ENCODE data around the gene ANKRD28.
"Not testable (repeated sequence)": the region's sequence is repeated elsewhere in the genome, so short reads cannot be mapped to it uniquely, and the experiment has no call there.

ANKRD28 gene

GRCh38 chr3:15755181-15755580 is 42.6 kb downstream of the ANKRD28 start:
- Histone ChIP-seq H3K27ac (ENCODE audit: low read depth, low read length) (no peak overlapping the region), H3K4me2 (ENCODE audit: low read length) (no peak overlapping the region), H3K79me2 (ENCODE audit: control insufficient read depth, insufficient read depth, low read length) (no peaks in the 10 kb centered on the region), H2BK120ac (ENCODE audit: low read depth, low read length) (no peak overlapping the region), H3K4me1 (ENCODE audit: control insufficient read depth, low read depth, low read length) (no peaks in the 10 kb centered on the region), H3K36me3 (ENCODE audit: control insufficient read depth, insufficient read depth, low read length) (no peaks in the 10 kb centered on the region), H4K8ac (ENCODE audit: low read depth, low read length) (no peak overlapping the region), H3K4me3 (ENCODE audit: low read length) (no peak overlapping the region), H3K56ac (ENCODE audit: low read length) (no peak overlapping the region), H3K4ac (ENCODE audit: low read depth, low read length) (no peak overlapping the region), H2BK5ac (ENCODE audit: low read length) (no peak overlapping the region), H3K9ac (ENCODE audit: low read length) (no peak overlapping the region), H3K79me1 (ENCODE audit: low read length) (no peaks in the 10 kb centered on the region), H3K18ac (ENCODE audit: low read length) (no peak overlapping the region), H3K27me3 (ENCODE audit: insufficient read depth, low read length, poor library complexity) (no peaks in the 10 kb centered on the region), H4K5ac (ENCODE audit: low read length) (no peak overlapping the region), H2BK15ac (replicated peaks; ENCODE audit: low read depth) (no peak overlapping the region), H3K23ac (ENCODE audit: low read length) (no peak overlapping the region), H2AK5ac (ENCODE audit: low read length) (no peak overlapping the region)
- DNase-seq = no peak
- WGBS (ENCODE audit: extremely low coverage, insufficient coverage, low lambda C conversion rate) = no CpG with 5 or more reads among the region's 1 CpG

GRCh38 chr3:15754047-15754446 is 43.7 kb downstream of the ANKRD28 start:
- WGBS (ENCODE audit: extremely low coverage, insufficient coverage, low lambda C conversion rate) = no CpG with 5 or more reads among the region's 2 CpGs
- no peak overlapping the region for H4K5ac ChIP-seq (ENCODE audit: low read length)
- no peak overlapping the region for H3K9ac ChIP-seq (ENCODE audit: low read length)
- no peak overlapping the region for H3K4ac ChIP-seq (ENCODE audit: low read depth, low read length)
- no peak overlapping the region for H2AK5ac ChIP-seq (ENCODE audit: low read length)
- no peak for DNase-seq
- H3K79me2 ChIP-seq (ENCODE audit: control insufficient read depth, insufficient read depth, low read length) = no peaks in the 10 kb centered on the region
- H3K36me3 ChIP-seq (ENCODE audit: control insufficient read depth, insufficient read depth, low read length) = no peaks in the 10 kb centered on the region
- H3K79me1 ChIP-seq (ENCODE audit: low read length) = no peaks in the 10 kb centered on the region
- H3K23ac ChIP-seq (ENCODE audit: low read length) = no peak overlapping the region
- no peaks in the 10 kb centered on the region for H3K27me3 ChIP-seq (ENCODE audit: insufficient read depth, low read length, poor library complexity)
- H2BK15ac ChIP-seq (replicated peaks; ENCODE audit: low read depth) = no peak overlapping the region
- H3K4me1 ChIP-seq (ENCODE audit: control insufficient read depth, low read depth, low read length) = no peaks in the 10 kb centered on the region
- H3K56ac ChIP-seq (ENCODE audit: low read length) = no peak overlapping the region
- no peak overlapping the region for H2BK120ac ChIP-seq (ENCODE audit: low read depth, low read length)
- no peak overlapping the region for H4K8ac ChIP-seq (ENCODE audit: low read depth, low read length)
- no peak overlapping the region for H3K4me3 ChIP-seq (ENCODE audit: low read length)
- H3K4me2 ChIP-seq (ENCODE audit: low read length) = no peak overlapping the region
- no peak overlapping the region for H3K27ac ChIP-seq (ENCODE audit: low read depth, low read length)
- no peak overlapping the region for H2BK5ac ChIP-seq (ENCODE audit: low read length)
- no peak overlapping the region for H3K18ac ChIP-seq (ENCODE audit: low read length)

- Histone ChIP-seq H3K79me1 (ENCODE audit: low read length) (no peaks in the 10 kb centered on the region), H2BK120ac (ENCODE audit: low read depth, low read length) (no peak overlapping the region), H3K27ac (ENCODE audit: low read depth, low read length) (no peak overlapping the region), H3K27me3 (ENCODE audit: insufficient read depth, low read length, poor library complexity) (no peaks in the 10 kb centered on the region), H3K18ac (ENCODE audit: low read length) (no peak overlapping the region), H3K23ac (ENCODE audit: low read length) (no peak overlapping the region), H2AK5ac (ENCODE audit: low read length) (no peak overlapping the region), H2BK15ac (replicated peaks; ENCODE audit: low read depth) (no peak overlapping the region), H3K79me2 (ENCODE audit: control insufficient read depth, insufficient read depth, low read length) (no peaks in the 10 kb centered on the region), H3K56ac (ENCODE audit: low read length) (no peak overlapping the region), H3K4ac (ENCODE audit: low read depth, low read length) (no peak overlapping the region), H3K36me3 (ENCODE audit: control insufficient read depth, insufficient read depth, low read length) (no peaks in the 10 kb centered on the region), H4K8ac (ENCODE audit: low read depth, low read length) (no peak overlapping the region), H3K9ac (ENCODE audit: low read length) (no peak overlapping the region), H3K4me2 (ENCODE audit: low read length) (no peak overlapping the region), H3K4me1 (ENCODE audit: control insufficient read depth, low read depth, low read length) (no peaks in the 10 kb centered on the region), H4K5ac (ENCODE audit: low read length) (no peak overlapping the region), H2BK5ac (ENCODE audit: low read length) (no peak overlapping the region), H3K4me3 (ENCODE audit: low read length) (no peak overlapping the region)
- no CpG with 5 or more reads among the region's 5 CpGs for WGBS (ENCODE audit: extremely low coverage, insufficient coverage, low lambda C conversion rate)
- no peak for DNase-seq
Measured at GRCh38 chr3:15753056-15753710, 44.6 kb downstream of the ANKRD28 start.

- DNase-seq = no peak
- H3K18ac ChIP-seq (ENCODE audit: low read length) = no peak overlapping the region
- H2AK5ac ChIP-seq (ENCODE audit: low read length) = no peak overlapping the region
- no peak overlapping the region for H3K27ac ChIP-seq (ENCODE audit: low read depth, low read length)
- H4K8ac ChIP-seq (ENCODE audit: low read depth, low read length) = no peak overlapping the region
- no peak overlapping the region for H3K23ac ChIP-seq (ENCODE audit: low read length)
- H2BK5ac ChIP-seq (ENCODE audit: low read length) = no peak overlapping the region
- no peak overlapping the region for H2BK120ac ChIP-seq (ENCODE audit: low read depth, low read length)
- H3K4me1 ChIP-seq (ENCODE audit: control insufficient read depth, low read depth, low read length) = no peaks in the 10 kb centered on the region
- H3K9ac ChIP-seq (ENCODE audit: low read length) = no peak overlapping the region
- H3K56ac ChIP-seq (ENCODE audit: low read length) = no peak overlapping the region
- no peaks in the 10 kb centered on the region for H3K27me3 ChIP-seq (ENCODE audit: insufficient read depth, low read length, poor library complexity)
- no CpG with 5 or more reads among the region's 2 CpGs for whole genome bisulfite sequencing (ENCODE audit: extremely low coverage, insufficient coverage, low lambda C conversion rate)
- H3K36me3 ChIP-seq (ENCODE audit: control insufficient read depth, insufficient read depth, low read length) = no peaks in the 10 kb centered on the region
- no peaks in the 10 kb centered on the region for H3K79me2 ChIP-seq (ENCODE audit: control insufficient read depth, insufficient read depth, low read length)
- H3K4me3 ChIP-seq (ENCODE audit: low read length) = no peak overlapping the region
- no peak overlapping the region for H3K4me2 ChIP-seq (ENCODE audit: low read length)
- no peak overlapping the region for H4K5ac ChIP-seq (ENCODE audit: low read length)
- H2BK15ac ChIP-seq (replicated peaks; ENCODE audit: low read depth) = no peak overlapping the region
- H3K79me1 ChIP-seq (ENCODE audit: low read length) = no peaks in the 10 kb centered on the region
- H3K4ac ChIP-seq (ENCODE audit: low read depth, low read length) = no peak overlapping the region
Measured at GRCh38 chr3:15750879-15751278, 46.9 kb downstream of the ANKRD28 start.

GRCh38 chr3:15750143-15750542 is 47.6 kb downstream of the ANKRD28 start:
- H3K4ac ChIP-seq (ENCODE audit: low read depth, low read length) = no peak overlapping the region
- DNase-seq = no peak
- no CpG with 5 or more reads among the region's 3 CpGs for WGBS (ENCODE audit: extremely low coverage, insufficient coverage, low lambda C conversion rate)
- H3K23ac ChIP-seq (ENCODE audit: low read length) = no peak overlapping the region
- H3K4me3 ChIP-seq (ENCODE audit: low read length) = no peak overlapping the region
- H3K18ac ChIP-seq (ENCODE audit: low read length) = no peak overlapping the region
- H2BK15ac ChIP-seq (replicated peaks; ENCODE audit: low read depth) = no peak overlapping the region
- no peak overlapping the region for H2AK5ac ChIP-seq (ENCODE audit: low read length)
- H3K4me1 ChIP-seq (ENCODE audit: control insufficient read depth, low read depth, low read length) = no peaks in the 10 kb centered on the region
- H3K27ac ChIP-seq (ENCODE audit: low read depth, low read length) = no peak overlapping the region
- no peaks in the 10 kb centered on the region for H3K36me3 ChIP-seq (ENCODE audit: control insufficient read depth, insufficient read depth, low read length)
- no peaks in the 10 kb centered on the region for H3K27me3 ChIP-seq (ENCODE audit: insufficient read depth, low read length, poor library complexity)
- no peak overlapping the region for H3K4me2 ChIP-seq (ENCODE audit: low read length)
- no peak overlapping the region for H4K8ac ChIP-seq (ENCODE audit: low read depth, low read length)
- H2BK5ac ChIP-seq (ENCODE audit: low read length) = no peak overlapping the region
- no peaks in the 10 kb centered on the region for H3K79me1 ChIP-seq (ENCODE audit: low read length)
- no peak overlapping the region for H3K9ac ChIP-seq (ENCODE audit: low read length)
- no peak overlapping the region for H4K5ac ChIP-seq (ENCODE audit: low read length)
- no peak overlapping the region for H2BK120ac ChIP-seq (ENCODE audit: low read depth, low read length)
- H3K79me2 ChIP-seq (ENCODE audit: control insufficient read depth, insufficient read depth, low read length) = no peaks in the 10 kb centered on the region
- H3K56ac ChIP-seq (ENCODE audit: low read length) = no peak overlapping the region

GRCh38 chr3:15745896-15746295 is 51.9 kb downstream of the ANKRD28 start:
- not testable (repeated sequence) for H3K4me2 ChIP-seq (ENCODE audit: low read length); H3K4me3 ChIP-seq (ENCODE audit: low read length); H3K9ac ChIP-seq (ENCODE audit: low read length); H2BK5ac ChIP-seq (ENCODE audit: low read length); H3K79me2 ChIP-seq (ENCODE audit: control insufficient read depth, insufficient read depth, low read length); H4K5ac ChIP-seq (ENCODE audit: low read length); H2BK120ac ChIP-seq (ENCODE audit: low read depth, low read length); H3K36me3 ChIP-seq (ENCODE audit: control insufficient read depth, insufficient read depth, low read length); H2AK5ac ChIP-seq (ENCODE audit: low read length); H3K23ac ChIP-seq (ENCODE audit: low read length); H3K79me1 ChIP-seq (ENCODE audit: low read length); H3K27ac ChIP-seq (ENCODE audit: low read depth, low read length); H2BK15ac ChIP-seq (replicated peaks; ENCODE audit: low read depth); H3K56ac ChIP-seq (ENCODE audit: low read length); H3K4me1 ChIP-seq (ENCODE audit: control insufficient read depth, low read depth, low read length); H3K4ac ChIP-seq (ENCODE audit: low read depth, low read length); H3K18ac ChIP-seq (ENCODE audit: low read length); H4K8ac ChIP-seq (ENCODE audit: low read depth, low read length); H3K27me3 ChIP-seq (ENCODE audit: insufficient read depth, low read length, poor library complexity); DNase-seq
- WGBS (ENCODE audit: extremely low coverage, insufficient coverage, low lambda C conversion rate) = no CpG with 5 or more reads among the region's 2 CpGs

Data from mesendoderm (in vitro differentiated cells).